Measurements from ENCODE around the gene ZBTB43. TPM values are rescaled to one million over a fixed set of nuclear protein-coding genes. Genes with fewer than 3 reads are reported as not detected.

The ZBTB43 gene
- total RNA-seq, 4 donors from 2014 or later = 21.2 to 46.1 (median 32.2) TPM

- 76% methylated on average over 3 of the region's 3 CpGs for WGBS
- Histone ChIP-seq H3K27me3 (no peaks in the 10 kb centered on the region), H3K4me3 (no peak overlapping the region), H3K4me1 (no peaks in the 10 kb centered on the region), H3K27ac (no peak overlapping the region), H3K36me3 (peaks cover 52% of the 10 kb centered on the region), H3K9me3 (no peaks in the 10 kb centered on the region)
- TF ChIP-seq POLR2AphosphoS5 (IDR thresholded peaks at IDR 0.05) (no peak), CTCF (IDR thresholded peaks at IDR 0.05) (no peak), EP300 (IDR thresholded peaks at IDR 0.05) (no peak), POLR2A (IDR thresholded peaks at IDR 0.05) (no peak)
- no peak for DNase-seq (ENCODE audit: low spot score in 2 of 2)
Measured at GRCh38 chr9:126830827-126831226, 26.0 kb downstream of the ZBTB43 start.

- no peaks in the 10 kb centered on the region for H3K9me3 ChIP-seq
- no peaks in the 10 kb centered on the region for H3K4me1 ChIP-seq
- no peaks in the 10 kb centered on the region for H3K27me3 ChIP-seq
- WGBS = 86% methylated on average over 9 of the region's 9 CpGs
- no peak for TF ChIP-seq CTCF (IDR thresholded peaks at IDR 0.05)
- no peak for TF ChIP-seq POLR2AphosphoS5 (IDR thresholded peaks at IDR 0.05)
- no peak for TF ChIP-seq POLR2A (IDR thresholded peaks at IDR 0.05)
- TF ChIP-seq EP300 (IDR thresholded peaks at IDR 0.05) = no peak
- no peak for DNase-seq (ENCODE audit: low spot score in 2 of 2)
- H3K27ac ChIP-seq = no peak overlapping the region
- no peak overlapping the region for H3K4me3 ChIP-seq
- peaks cover 56% of the 10 kb centered on the region for H3K36me3 ChIP-seq
Measured at GRCh38 chr9:126832440-126832839, 27.6 kb downstream of the ZBTB43 start.

GRCh38 chr9:126833020-126833419 is 28.2 kb downstream of the ZBTB43 start:
- no peak for TF ChIP-seq POLR2AphosphoS5 (IDR thresholded peaks at IDR 0.05)
- TF ChIP-seq EP300 (IDR thresholded peaks at IDR 0.05) = no peak
- TF ChIP-seq POLR2A (IDR thresholded peaks at IDR 0.05) = no peak
- no peak for TF ChIP-seq CTCF (IDR thresholded peaks at IDR 0.05)
- DNase-seq (ENCODE audit: low spot score in 2 of 2) = no peak
- no peaks in the 10 kb centered on the region for H3K27me3 ChIP-seq
- H3K27ac ChIP-seq = no peak overlapping the region
- H3K36me3 ChIP-seq = peaks cover 52% of the 10 kb centered on the region
- peaks cover 4% of the 10 kb centered on the region for H3K4me1 ChIP-seq
- H3K9me3 ChIP-seq = no peaks in the 10 kb centered on the region
- no peak overlapping the region for H3K4me3 ChIP-seq
- 89% methylated on average over 24 of the region's 24 CpGs for WGBS

GRCh38 chr9:126833710-126834345 is 29.0 kb downstream of the ZBTB43 start:
- H3K9me3 ChIP-seq = no peaks in the 10 kb centered on the region
- no peak overlapping the region for H3K4me3 ChIP-seq
- no peak overlapping the region for H3K27ac ChIP-seq
- 84% methylated on average over 8 of the region's 8 CpGs for WGBS
- peaks cover 12% of the 10 kb centered on the region for H3K4me1 ChIP-seq
- DNase-seq (ENCODE audit: low spot score in 2 of 2) = no peak
- peaks cover 55% of the 10 kb centered on the region for H3K36me3 ChIP-seq
- TF ChIP-seq POLR2AphosphoS5 (IDR thresholded peaks at IDR 0.05) = no peak
- TF ChIP-seq CTCF (IDR thresholded peaks at IDR 0.05) = no peak
- TF ChIP-seq EP300 (IDR thresholded peaks at IDR 0.05) = no peak
- TF ChIP-seq POLR2A (IDR thresholded peaks at IDR 0.05) = no peak
- no peaks in the 10 kb centered on the region for H3K27me3 ChIP-seq

GRCh38 chr9:126834672-126835071 is 29.8 kb downstream of the ZBTB43 start:
- TF ChIP-seq EP300 (IDR thresholded peaks at IDR 0.05) (no peak), CTCF (IDR thresholded peaks at IDR 0.05) (no peak), POLR2A (IDR thresholded peaks at IDR 0.05) (no peak), POLR2AphosphoS5 (IDR thresholded peaks at IDR 0.05) (no peak)
- no peak overlapping the region for H3K4me3 ChIP-seq
- 46% methylated on average over 2 of the region's 2 CpGs for WGBS
- H3K4me1 ChIP-seq = peaks cover 16% of the 10 kb centered on the region
- peaks cover 55% of the 10 kb centered on the region for H3K36me3 ChIP-seq
- no peaks in the 10 kb centered on the region for H3K27me3 ChIP-seq
- no peak for DNase-seq (ENCODE audit: low spot score in 2 of 2)
- H3K27ac ChIP-seq = no peak overlapping the region
- H3K9me3 ChIP-seq = no peaks in the 10 kb centered on the region
